GM12878 (cell line): ENCODE results near the gene FAM186B. TPM values are rescaled to one million over a fixed set of nuclear protein-coding genes. Genes with fewer than 3 reads are reported as not detected.

Source experiments
- BCL3 ChIP-seq: IDR thresholded peaks from 2 replicates; pipeline ENCODE4 v1.6.1; 2011; ENCODE audit warnings: borderline replicate concordance, low read depth, mild to moderate bottlenecking, moderate library complexity, low read length; ENCODE audit not compliant: insufficient read depth, poor library complexity, severe bottlenecking
- CREM ChIP-seq: IDR thresholded peaks from 2 replicates; pipeline ENCODE4 v1.6.1; 2014; ENCODE audit warnings: antibody characterized with exemption, low read depth
- E2F4 ChIP-seq: IDR thresholded peaks from 2 replicates; pipeline ENCODE4 v1.6.1; 2012; ENCODE audit warnings: low read depth, low read length, improper control_type of control experiment
- JUNB ChIP-seq: IDR thresholded peaks from 2 replicates; pipeline ENCODE4 v1.6.1; 2016; ENCODE audit warnings: antibody characterized with exemption, mild to moderate bottlenecking
- STAT1 ChIP-seq: fragments of 450-650 bp; conservative IDR thresholded peaks from 2 replicates; pipeline ENCODE4 v1.6.1; 2014; ENCODE audit warnings: antibody characterized with exemption, mild to moderate bottlenecking
- polyA plus RNA-seq, 11 experiments: library from polyadenylated mRNA; depleted of rRNA in 4 of 11; unstranded in 6 of 11; stranded (reverse) in 5 of 11; fragments of >200 nt; fragmentation: Nextera tagmentation in 4 of 11; fragmentation: Illumina TruSeq in 1 of 11; extraction: Ambion mirVana in 4 of 11; extraction: Trizol in 1 of 11; gene quantifications; 1 replicate in 1 of 11; 2 replicates in 10 of 11; pipeline versions ENCODE4 v1.2.1 to v1.2.3, GENCODE V29; 2011 to 2016; ENCODE audit warnings: inconsistent platforms in 2 of 11, missing spikeins in 2 of 11, low read depth in 1 of 11
- total RNA-seq, 4 experiments: library from RNA; depleted of rRNA in 3 of 4; stranded (reverse); fragments of >200 nt in 3 of 4; fragmentation: Illumina TruSeq in 1 of 4; extraction: Trizol in 1 of 4; gene quantifications; 2 replicates each; pipeline versions ENCODE4 v1.2.1 to v1.2.3, GENCODE V29; 2013 to 2021
- TF ChIP-seq, protein P1 (sequence below): fragments of 450-650 bp; IDR thresholded peaks from 2 replicates; pipeline ENCODE4 v1.6.1; 2017; ENCODE audit warnings: mild to moderate bottlenecking

Gene FAM186B
- total and polyA plus RNA-seq, 10 of the 15 experiments (the other 5 are each of a cell fraction or from before 2014, with no cell fraction given) = 0.13 to 0.79 (median 0.51) TPM

DNA sequence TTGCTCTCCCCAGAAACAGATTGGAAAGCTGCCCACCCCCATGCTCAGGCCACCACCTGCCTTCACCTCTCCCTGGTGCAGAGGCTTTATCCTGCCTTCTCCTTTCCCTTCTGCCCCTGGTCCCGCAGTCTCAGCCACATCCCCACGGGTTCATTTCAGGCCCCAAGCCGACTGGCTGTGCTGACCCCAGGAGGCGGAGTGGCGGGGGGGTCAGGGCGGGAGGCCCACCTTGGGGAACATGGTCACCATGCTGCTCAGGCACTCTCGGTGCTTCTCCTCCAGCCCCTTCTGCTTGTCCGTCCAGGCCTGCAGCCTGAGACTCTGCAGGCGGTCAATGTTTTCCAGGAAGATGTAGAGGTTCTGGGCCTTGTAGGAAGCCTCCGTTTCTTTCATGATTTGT, 6.9 kb downstream of the FAM186B start (continued):
- TF ChIP-seq STAT1 (no peak), JUNB (no peak), E2F4 (no peak), BCL3 (no peak), CREM (no peak)
- TF ChIP-seq, protein P1, sequence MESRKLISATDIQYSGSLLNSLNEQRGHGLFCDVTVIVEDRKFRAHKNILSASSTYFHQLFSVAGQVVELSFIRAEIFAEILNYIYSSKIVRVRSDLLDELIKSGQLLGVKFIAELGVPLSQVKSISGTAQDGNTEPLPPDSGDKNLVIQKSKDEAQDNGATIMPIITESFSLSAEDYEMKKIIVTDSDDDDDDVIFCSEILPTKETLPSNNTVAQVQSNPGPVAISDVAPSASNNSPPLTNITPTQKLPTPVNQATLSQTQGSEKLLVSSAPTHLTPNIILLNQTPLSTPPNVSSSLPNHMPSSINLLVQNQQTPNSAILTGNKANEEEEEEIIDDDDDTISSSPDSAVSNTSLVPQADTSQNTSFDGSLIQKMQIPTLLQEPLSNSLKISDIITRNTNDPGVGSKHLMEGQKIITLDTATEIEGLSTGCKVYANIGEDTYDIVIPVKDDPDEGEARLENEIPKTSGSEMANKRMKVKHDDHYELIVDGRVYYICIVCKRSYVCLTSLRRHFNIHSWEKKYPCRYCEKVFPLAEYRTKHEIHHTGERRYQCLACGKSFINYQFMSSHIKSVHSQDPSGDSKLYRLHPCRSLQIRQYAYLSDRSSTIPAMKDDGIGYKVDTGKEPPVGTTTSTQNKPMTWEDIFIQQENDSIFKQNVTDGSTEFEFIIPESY = no peak
- TF ChIP-seq, all 136 proteins: peak for 0
